ENCODE results near the gene TPRX1. TPM values are rescaled to one million over a fixed set of nuclear protein-coding genes. Genes with fewer than 3 reads are reported as not detected.
A peak's percentile ranks its signal among the peaks of the same experiment; 100 is the strongest.
"Not testable (repeated sequence)": the region's sequence is repeated elsewhere in the genome, so short reads cannot be mapped to it uniquely, and the experiment has no call there.

The TPRX1 gene
- total and polyA plus RNA-seq, 3 donors from 2014 or later: 0.55 to 1.2 (median 0.62) TPM

DNA sequence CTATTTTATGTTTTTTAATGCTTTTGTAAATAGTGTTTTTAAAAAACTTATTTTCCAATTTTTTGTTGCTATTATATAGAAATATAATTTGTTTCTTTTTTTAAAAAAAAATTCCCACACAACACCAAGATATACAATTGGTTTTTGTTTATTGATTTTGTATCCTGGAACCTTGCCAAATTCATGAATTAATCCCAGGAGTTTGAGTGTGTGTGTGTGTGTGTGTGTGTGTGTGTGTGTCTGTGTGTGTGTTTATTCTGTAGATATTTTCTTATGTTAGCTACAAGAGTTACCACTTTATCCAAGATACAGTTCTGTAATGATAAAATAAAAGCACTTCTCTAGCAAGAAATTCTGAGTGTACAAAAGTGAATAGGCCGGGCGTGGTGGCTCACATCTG is 7.6 kb downstream of the TPRX1 start:
- no peak for TF ChIP-seq POLR2A (IDR thresholded peaks at IDR 0.05)
- TF ChIP-seq, protein P1, sequence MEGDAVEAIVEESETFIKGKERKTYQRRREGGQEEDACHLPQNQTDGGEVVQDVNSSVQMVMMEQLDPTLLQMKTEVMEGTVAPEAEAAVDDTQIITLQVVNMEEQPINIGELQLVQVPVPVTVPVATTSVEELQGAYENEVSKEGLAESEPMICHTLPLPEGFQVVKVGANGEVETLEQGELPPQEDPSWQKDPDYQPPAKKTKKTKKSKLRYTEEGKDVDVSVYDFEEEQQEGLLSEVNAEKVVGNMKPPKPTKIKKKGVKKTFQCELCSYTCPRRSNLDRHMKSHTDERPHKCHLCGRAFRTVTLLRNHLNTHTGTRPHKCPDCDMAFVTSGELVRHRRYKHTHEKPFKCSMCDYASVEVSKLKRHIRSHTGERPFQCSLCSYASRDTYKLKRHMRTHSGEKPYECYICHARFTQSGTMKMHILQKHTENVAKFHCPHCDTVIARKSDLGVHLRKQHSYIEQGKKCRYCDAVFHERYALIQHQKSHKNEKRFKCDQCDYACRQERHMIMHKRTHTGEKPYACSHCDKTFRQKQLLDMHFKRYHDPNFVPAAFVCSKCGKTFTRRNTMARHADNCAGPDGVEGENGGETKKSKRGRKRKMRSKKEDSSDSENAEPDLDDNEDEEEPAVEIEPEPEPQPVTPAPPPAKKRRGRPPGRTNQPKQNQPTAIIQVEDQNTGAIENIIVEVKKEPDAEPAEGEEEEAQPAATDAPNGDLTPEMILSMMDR (IDR thresholded peaks at IDR 0.05): no peak
- Histone ChIP-seq H3K4me3 (no peak overlapping the region), H3K27ac (no peak overlapping the region), H3K27me3 (no peaks in the 10 kb centered on the region), H3K36me3 (ENCODE audit: low read depth, missing control alignments) (no peaks in the 10 kb centered on the region), H3K9me3 (no peaks in the 10 kb centered on the region), H3K4me1 (no peaks in the 10 kb centered on the region)
- WGBS, 2 donors: 77 to 87% methylated on average over 2 of the region's 2 CpGs
- no peak for DNase-seq
- intact Hi-C loops (cut with DNase I; ENCODE audit: low total_unique reads): no loop called here

DNA sequence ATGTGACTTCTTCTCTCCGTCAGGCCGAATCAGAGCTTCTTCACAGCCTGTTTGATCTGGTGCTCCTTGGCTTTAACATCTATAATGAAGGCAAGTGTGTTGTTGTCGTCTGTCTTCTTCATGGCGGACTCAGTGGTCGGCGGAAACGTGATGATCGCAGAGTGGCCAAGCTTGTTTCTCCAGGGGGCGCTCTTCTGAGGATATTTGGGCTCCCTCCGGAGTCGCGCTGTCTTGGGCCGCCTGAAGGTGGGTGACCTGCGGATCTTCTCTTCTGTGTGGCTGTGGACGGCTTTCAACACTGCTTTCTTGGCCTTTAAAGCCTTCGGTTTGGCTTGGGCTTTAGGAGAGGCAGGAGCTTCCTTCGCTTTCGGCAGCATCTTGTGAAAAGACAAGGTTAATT is 9.8 kb downstream of the TPRX1 start:
- no peak for DNase-seq
- Histone ChIP-seq H3K27me3 (no peaks in the 10 kb centered on the region), H3K27ac (no peak overlapping the region), H3K36me3 (ENCODE audit: low read depth, missing control alignments) (no peaks in the 10 kb centered on the region), H3K9me3 (no peaks in the 10 kb centered on the region), H3K4me3 (no peak overlapping the region), H3K4me1 (no peaks in the 10 kb centered on the region)
- intact Hi-C loops (cut with DNase I; ENCODE audit: low total_unique reads): no loop called here
- TF ChIP-seq, protein P1 (IDR thresholded peaks at IDR 0.05): no peak
- no peak for TF ChIP-seq POLR2A (IDR thresholded peaks at IDR 0.05)
- whole genome bisulfite sequencing, 2 donors: 67 to 72% methylated on average over 18 of the region's 18 CpGs

DNA sequence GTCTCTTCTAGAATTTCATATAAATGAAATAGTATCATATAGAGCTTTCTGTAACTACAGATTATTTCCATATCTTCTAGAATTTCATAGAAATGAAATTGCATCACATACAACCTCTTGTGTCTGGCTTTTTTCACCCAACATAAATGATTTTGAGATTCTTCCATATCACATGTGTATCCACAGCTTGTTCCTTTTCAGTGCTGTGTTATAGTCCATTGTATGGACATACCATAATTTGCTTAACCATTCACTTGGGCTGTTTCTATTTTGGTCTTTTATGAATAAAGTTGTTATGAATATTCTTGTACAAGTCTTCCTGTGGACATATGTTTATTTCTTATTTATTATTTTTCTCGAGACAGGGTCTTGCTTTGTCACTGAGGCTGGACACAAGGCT is 11.7 kb downstream of the TPRX1 start:
- no peak overlapping the region for H3K4me3 ChIP-seq
- no peak for TF ChIP-seq POLR2A (IDR thresholded peaks at IDR 0.05)
- TF ChIP-seq, protein P1 (IDR thresholded peaks at IDR 0.05): no peak
- intact Hi-C loops (cut with DNase I; ENCODE audit: low total_unique reads): no loop called here
- H3K27me3 ChIP-seq: no peaks in the 10 kb centered on the region
- H3K4me1 ChIP-seq: no peaks in the 10 kb centered on the region
- no peak overlapping the region for H3K27ac ChIP-seq
- 85 to 95% methylated on average over 1 of the region's 1 CpG for WGBS, 2 donors
- no peaks in the 10 kb centered on the region for H3K36me3 ChIP-seq (ENCODE audit: low read depth, missing control alignments)
- no peaks in the 10 kb centered on the region for H3K9me3 ChIP-seq
- no peak for DNase-seq

DNA sequence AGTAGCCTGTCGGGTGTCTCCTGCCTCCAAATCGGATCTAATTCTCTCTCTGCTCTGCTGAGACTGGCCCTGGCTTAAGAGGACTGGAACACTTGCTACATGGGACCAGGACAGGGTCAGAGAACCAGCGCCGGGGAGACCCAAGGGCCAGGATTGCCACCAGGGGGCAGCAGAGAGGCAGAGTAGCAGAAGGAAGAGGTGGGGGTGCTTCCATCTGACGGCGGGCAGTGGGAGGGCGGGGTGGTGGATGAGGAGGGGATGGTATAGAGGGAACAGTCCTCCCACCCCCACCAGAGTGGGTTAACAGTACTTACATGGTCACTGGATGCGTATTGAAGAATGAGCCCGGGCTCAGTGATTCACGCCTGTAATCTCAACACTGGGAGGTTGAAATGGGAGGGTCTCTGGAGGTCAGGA is 13.9 kb downstream of the TPRX1 start:
- peak; percentile 93 for DNase-seq
- Histone ChIP-seq H3K27me3 (no peaks in the 10 kb centered on the region), H3K27ac (no peak overlapping the region), H3K36me3 (ENCODE audit: low read depth, missing control alignments) (no peaks in the 10 kb centered on the region), H3K4me1 (no peaks in the 10 kb centered on the region), H3K9me3 (no peaks in the 10 kb centered on the region), H3K4me3 (no peak overlapping the region)
- 10 to 12% methylated on average over 9 to 10 of the region's 10 CpGs for WGBS, 2 donors
- TF ChIP-seq, protein P1 (IDR thresholded peaks at IDR 0.05): peak; percentile 48 to 96 (median 71)
- TF ChIP-seq POLR2A (IDR thresholded peaks at IDR 0.05): no peak
- intact Hi-C loops (cut with DNase I; ENCODE audit: low total_unique reads): no loop called here

DNA sequence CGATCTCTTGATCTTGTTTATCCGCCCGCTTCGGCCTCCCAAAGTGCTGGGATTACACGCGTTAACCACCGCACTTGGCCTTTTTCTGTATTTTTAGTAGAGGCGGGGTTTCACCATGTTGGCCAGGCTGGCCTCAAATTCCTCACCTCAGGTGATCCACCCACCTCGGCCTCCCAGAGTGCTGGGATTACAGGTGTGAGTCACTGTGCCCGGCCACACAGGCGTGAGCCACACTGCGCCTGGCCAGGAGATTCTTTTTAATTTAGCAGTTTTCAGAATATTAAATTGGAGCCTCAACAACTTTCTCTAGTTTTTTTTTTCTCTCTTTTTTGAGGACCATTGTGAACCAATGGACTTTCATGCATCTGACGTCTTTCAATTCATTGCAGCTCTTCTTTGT is 14.5 kb downstream of the TPRX1 start:
- intact Hi-C loops (cut with DNase I; ENCODE audit: low total_unique reads): loop anchor here (10.0 kb wide), 1 partner anchor 75 kb away; the partner anchor contains the start of gene EHD2
- WGBS, 2 donors: 61 to 79% methylated on average over 13 of the region's 13 CpGs

DNA sequence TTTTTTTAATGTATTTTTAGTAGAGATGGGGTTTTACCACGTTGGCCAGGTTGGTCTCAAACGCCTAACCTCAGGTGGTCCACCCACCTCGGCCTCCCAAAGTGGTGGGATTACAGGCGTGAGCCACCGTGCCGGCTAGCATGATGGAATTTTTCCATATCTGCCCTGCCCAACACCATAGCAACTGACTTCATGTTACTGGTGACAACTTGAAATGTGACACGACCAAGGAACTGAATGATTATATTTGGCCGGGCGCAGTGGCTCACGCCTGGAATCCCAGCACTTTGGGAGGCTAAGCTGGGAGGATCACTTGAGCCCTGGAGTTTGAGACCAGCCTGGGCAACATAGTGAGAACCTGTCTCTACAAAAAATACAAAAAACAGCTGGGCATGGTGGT is 17.0 kb downstream of the TPRX1 start:
- H3K27me3 ChIP-seq; H3K4me1 ChIP-seq; H3K4me3 ChIP-seq; DNase-seq; H3K36me3 ChIP-seq (ENCODE audit: low read depth, missing control alignments); H3K9me3 ChIP-seq; H3K27ac ChIP-seq: not testable (repeated sequence)
- intact Hi-C loops (cut with DNase I; ENCODE audit: low total_unique reads): loop anchor here (10.0 kb wide), 1 partner anchor 73 kb away; the partner anchor contains the start of gene EHD2
- WGBS, 2 donors: 80 to 86% methylated on average over 10 of the region's 10 CpGs

More for the DNA sequence above, 14.5 kb downstream of the TPRX1 start:
- H3K4me3 ChIP-seq: peak overlapping the region in 1 of 2 donors; percentile 15
- not testable (repeated sequence) for H3K27ac ChIP-seq; H3K9me3 ChIP-seq; H3K27me3 ChIP-seq; H3K4me1 ChIP-seq; H3K36me3 ChIP-seq (ENCODE audit: low read depth, missing control alignments); DNase-seq

Data from testis (tissue), 3 donors.